Ramos (cell line): Measurements from ENCODE around the gene AFMID.
"Not testable (repeated sequence)": the region's sequence is repeated elsewhere in the genome, so short reads cannot be mapped to it uniquely, and the experiment has no call there.

Experiments used
- in situ Hi-C: fragments of 300-500 bp; cut with MboI; formaldehyde crosslinking; loops from one replicate; pipeline ENCODE4 v1.14.3; 2022; ENCODE audit warnings: low sequenced_read_pairs; ENCODE audit not compliant: unreplicated experiment

Gene AFMID

DNA sequence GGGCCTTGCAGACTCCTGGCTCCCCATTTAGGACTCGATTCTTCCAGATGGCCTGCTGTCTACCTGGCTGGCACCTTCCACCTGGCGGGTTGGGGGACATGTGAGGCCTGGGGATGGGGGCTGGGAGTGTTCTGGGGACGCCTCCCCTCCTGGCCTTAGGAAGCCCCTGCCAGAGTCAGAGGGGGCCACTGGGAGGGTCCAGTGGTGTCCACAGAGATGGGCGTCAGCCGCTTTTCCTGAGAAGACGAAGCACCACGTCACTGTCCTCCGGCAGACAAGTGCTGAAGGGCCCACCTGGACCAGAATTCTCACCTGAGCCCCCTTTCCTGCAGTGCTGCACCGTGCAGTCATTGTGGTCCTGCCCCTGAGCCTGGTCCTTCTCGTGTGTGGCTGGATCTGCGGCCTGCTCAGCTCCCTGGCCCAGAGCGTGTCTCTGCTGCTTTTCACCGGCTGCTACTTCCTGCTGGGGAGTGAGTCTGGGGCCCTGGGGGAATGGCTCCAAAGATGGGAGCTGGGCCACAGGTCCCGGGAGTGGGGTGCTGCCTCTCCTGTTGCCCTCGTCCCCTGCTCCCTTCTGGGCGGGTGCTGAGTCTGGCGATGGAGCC, 47.2 kb downstream of the AFMID start:
- in situ Hi-C loops: no loop called here

DNA sequence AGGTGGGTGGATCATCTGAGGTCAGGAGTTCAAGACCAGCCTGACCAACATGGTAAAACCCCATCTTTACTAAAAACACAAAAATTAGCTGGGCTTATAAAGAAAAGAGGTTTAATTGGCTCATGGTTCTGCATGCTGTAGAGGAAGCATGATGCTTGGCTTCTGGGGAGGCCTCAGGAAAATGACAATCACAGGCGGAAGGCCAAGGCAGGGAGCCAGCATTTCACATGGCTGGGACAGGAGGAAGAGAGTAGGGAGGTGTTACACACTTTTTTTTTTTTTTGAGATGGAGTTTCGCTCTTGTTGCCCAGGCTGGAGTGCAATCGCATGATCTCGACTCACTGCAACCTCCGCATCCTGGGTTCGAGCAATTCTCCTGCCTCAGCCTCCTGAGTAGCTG, 47.9 kb downstream of the AFMID start:
- in situ Hi-C loops: not testable (repeated sequence)

DNA sequence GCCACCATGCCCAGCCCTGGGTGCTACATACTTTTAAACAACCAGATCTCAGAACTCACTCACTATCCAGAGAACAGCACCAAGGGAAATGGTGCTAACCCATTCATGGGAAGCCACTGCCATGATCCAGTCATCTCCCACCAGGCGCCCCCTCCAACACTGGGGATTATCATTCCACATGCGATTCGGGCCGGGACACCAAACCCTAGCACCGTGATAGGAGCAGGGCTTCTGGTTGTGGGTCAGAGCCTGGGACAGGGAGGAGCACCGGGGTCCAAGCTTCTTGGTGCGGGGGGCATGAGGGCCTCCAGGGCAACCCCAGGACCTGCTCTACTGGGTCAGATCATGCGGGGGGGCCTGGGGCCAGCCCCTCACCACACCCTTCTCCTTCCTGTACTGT, 48.7 kb downstream of the AFMID start:
- in situ Hi-C loops: no loop called here

DNA sequence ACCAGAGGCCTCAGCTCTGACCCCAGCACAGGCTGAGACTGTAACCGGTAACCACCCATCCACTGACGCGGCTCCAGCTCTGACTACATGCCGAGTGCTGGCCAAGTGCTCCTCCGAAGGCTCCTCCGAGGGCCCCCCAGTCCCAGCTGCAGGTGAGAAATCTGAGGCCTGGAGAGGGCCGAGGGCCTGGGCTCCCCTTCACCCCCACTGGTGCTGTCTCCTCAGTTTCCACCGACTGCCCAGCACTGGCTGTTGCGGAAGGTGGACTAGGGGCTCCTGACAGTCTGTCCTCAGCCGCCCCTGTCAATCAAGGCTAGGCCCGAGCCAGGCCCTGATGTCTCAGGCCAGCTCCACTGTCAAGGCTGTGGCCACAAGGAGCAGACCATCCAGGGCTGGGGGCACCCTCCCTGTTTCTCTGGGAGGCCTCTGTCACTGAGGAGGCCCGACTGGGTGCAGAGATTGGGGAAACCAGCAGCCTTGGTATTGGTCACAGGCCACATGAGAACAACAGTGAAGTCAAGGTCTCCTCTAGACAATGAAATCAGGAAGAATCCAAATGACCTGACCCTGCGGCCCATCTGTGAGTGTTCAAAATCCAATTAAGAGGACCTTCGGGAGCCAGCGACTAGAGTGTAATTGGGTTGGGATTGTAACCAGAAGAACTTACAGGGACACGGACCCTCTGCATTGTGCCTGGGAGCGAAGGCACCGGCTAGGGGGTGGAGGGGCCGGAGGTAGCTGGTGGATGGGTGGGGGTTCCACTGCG, 49.4 kb downstream of the AFMID start:
- in situ Hi-C loops: no loop called here

DNA sequence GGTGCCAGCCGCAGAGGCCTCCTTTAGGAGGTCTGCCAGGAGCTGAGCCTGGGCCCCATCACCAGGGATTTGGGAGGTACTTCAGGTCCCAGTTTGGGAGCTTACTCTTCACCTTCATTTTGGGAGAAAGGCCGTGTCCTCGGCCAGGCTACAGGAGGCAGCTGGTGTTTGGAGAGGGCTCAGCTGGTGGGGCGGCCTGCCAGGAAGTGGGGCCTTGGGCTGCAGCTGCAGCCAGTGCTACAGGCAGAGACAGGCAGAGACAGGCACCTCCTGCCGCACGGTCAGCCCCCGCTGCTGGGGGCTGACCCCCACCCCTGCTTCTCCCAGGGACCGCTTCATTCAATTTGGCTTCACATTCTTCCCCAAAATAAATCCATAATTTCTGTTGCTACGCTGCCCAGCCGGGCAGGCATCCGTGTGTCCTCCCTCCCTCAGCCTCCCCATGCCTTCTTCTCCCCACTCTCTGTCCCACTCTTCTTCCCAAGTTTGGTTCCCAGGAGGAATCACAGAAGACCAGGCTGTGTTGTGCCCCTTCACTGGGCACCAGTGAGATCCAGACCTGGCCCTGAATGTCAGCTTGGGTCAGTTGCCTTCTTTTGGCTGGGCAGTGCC, 50.3 kb downstream of the AFMID start:
- in situ Hi-C loops: no loop called here

DNA sequence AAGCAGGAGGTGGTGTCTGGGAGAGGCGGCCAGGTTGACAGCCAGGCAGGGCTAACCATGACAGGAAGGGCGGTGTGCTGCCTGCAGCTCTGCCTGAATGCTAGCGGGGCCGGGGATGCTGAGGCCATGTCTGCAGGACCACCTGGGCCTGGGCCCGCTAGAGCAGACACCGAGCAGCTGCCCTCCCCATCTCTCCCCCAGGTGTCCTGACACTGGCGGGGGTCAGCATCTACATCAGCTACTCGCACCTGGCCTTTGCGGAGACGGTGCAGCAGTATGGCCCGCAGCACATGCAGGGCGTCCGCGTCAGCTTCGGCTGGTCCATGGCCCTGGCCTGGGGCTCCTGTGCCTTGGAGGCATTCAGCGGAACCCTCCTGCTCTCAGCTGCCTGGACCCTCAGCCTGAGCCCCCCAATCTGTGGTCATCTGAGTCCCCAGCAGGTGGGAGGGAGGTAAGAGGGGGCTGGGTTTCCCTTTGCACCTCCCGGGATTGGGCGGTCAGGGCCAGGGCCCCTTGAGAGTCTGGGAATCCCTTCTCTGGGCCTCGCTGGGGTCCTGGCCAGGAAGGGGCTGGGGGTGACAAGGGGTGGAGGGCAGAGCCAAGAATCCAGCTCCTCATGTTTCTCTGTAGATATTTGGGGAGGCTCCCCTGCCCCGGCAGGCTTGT, 51.8 kb downstream of the AFMID start:
- in situ Hi-C loops: no loop called here

DNA sequence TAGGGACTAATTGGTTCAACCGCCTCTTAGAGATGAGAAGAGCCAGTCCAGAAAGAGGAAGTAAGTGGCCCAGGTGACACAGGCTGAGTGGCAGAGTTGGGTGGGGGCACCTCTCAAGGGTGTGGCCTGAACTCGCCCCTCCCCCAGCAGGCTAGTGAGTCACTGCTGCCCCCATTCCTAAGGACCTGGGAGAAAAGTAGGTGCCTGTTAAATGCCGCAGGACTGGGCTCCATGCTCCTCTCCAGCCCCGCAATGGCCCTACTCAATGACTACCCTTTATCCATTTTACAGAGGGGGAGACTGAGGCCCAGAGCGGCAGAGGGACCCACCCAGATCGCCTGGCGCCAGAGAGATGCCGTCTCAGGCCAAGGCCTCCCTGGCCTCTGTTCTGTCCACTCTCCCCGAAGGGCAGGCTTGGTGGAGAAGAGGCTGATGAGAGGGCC, 52.3 kb downstream of the AFMID start:
- in situ Hi-C loops: no loop called here

DNA sequence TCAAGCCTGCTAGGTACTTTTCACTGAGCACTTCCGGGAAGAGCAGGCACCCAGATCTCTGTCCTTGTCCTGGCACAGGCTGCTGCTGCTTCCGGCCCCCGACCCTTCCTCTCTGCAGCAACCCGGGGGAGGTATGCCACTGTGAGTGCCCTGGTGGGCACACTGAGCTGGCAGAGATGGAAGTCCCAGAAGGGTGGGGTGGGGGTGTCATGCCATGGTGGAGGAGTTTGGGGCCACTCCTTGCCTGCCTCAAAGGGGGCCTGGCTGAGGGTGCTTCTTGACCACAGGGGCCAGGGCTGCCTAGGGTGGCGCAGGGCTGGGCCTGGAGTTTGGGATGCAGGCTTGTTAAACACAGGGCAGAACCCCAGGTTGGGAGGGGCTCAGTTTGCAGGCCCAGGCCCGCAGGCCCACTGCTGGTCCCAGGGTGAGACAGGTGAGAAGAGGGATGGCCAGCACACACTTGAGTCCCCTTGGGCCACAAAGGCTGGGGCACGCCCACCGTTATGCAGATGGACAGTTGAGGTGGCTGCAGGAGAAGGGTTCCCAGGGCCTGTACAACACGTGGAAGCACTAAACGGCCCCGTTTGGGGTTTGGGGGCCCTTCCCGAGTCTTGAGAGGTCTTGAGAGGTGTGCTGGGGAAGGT, 53.0 kb downstream of the AFMID start:
- in situ Hi-C loops: no loop called here

DNA sequence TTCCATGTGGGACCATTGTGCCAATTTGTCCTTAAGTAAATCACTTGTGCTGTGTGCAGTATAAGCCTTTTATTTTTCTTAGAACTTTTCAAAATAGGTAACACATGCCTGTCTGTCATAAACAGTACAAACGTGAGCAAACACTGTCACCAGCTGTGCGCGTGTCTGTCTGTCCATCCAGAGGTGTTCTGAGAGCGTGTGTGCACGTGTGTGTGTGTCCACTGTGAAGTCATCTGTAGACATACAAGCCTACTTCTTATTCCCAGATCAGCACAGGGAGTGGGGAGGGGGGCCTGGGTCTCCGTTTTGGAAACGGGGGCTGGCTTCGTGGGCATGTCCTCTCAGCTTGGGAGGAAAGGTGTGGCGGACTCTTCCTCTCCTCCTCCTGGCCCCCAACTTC, 53.7 kb downstream of the AFMID start:
- in situ Hi-C loops: no loop called here

DNA sequence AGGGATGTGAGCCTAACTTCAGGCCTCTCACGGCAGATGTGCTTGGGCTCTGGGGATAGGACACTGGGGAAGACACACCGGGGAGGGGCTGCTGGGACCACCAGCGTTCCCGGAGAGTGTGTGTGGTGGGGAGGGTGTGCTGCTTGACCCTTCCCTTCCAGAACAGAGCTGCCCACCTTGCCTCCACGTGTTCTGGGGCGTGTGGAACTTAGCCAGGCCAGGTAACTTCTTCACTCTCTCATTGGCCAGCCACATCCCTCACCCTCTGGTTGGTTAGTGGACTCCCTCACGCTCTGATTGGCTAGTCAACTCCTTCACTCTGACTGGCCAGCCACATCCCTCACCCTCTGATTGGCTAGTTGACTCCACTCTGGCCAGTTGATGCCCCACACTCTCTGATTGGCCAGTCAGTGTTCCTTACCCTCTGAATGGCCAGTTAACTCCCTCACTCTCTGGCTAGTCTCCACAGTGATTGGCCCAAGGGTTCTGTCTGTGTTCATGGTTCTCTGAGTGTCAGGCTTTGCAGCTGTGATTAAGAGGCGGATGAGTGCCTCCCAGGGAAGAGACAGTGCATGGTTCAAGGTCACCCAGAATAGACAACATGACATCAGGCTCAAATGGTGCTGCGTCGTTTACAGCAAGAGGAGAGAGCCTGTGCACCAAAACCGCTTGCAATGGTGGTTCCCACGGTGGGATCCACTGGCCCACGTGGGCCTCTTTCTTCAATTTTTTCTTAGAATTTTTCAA, 54.3 kb downstream of the AFMID start:
- in situ Hi-C loops: no loop called here

DNA sequence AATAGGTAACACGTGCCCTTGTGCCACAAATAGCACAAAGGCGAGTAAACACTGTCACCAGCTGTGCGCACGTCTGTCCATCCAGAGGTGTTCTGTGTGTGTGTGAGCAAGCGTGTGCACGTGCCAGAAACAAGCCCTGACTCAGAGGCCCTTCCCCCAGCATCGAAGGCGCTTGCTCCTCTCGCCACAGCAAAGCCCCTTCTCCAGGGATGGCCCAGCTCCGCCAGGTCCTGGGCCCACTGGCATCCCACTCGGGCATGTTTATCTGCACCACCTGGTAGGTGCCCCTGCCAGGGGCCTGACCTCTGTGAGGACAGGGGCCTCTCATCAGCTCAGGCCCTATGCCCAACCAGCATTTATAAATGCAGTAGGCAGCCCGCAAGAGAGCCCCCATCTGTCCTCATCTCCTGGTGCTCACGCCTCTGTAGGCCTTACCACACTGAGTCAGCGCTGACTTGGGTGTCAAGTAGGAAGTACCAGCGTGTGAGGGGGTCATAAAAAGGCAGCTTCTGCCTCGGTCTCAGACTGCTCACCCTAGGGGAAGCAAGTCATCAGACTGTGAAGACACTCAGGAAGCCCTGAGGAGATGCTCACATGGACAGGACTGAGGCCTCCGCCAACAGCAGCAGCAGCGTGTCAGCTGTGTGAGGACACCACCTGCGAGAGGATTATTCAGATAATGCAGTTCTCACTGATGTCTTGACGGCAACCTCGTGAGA, 55.0 kb downstream of the AFMID start:
- in situ Hi-C loops: no loop called here

DNA sequence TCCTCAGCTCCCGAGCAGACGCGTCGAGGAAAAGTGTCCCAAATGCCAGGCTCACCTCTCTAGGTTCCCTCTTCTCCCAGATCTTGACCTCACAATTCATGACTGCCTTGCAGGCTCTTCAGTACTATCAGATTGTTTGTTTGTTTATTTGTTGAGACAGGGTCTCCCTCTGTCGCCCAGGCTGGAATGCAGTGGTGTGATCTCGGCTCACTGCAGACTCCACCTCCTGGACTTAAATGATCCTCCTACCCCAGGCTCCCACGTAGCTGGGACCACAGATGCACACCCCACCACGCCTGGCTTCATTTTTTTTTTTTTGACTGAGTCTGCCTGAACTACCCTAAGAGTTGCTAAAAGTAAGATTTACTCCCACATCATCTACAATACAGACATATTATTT, 60.1 kb downstream of the AFMID start:
- in situ Hi-C loops: loop anchor here (5.0 kb wide), 1 partner anchor 135 kb away; no protein-coding TSS in a partner anchor

DNA sequence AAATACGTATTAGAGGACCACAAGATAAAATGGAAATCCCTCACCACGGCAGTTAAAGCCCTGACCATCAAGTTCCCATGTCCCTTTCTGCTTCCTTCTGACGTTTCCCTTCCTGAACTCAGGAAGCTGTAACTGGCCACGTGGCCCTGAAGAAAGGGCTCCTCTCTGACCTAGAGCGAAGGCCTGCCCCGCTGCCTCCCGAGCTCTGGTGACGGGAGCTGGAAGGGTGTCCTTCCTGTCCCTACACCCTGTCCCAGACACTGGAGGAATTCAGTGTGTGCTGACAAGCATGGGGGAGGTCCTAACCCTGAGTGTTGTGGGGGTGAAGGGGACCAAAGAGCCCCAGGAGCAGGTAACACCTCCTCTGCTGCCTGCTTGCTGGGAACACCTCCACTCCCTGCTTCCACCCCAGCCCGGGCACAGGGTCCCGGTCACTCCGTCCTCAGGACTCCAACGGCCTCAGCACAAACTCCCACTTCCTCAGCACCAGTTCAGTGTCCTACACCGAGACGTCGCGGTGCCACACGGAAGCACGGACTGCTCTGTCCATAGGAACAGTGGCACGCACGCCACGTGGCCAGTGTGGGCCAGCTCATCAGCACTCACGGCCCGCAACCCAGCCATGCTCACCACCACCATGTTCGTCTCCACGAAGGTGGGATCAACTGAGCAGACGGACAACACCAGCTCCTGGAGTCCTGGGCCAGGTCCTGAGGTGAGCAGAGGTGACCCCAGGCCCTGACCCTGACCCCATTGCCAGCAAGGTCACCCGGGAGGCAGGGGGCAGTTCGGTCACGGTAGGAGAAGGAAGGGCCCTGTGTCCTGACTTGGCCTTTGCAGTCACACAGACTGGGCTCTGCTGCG, 61.1 kb downstream of the AFMID start:
- in situ Hi-C loops: loop anchor here (5.0 kb wide), 1 partner anchor 136 kb away; no protein-coding TSS in a partner anchor

DNA sequence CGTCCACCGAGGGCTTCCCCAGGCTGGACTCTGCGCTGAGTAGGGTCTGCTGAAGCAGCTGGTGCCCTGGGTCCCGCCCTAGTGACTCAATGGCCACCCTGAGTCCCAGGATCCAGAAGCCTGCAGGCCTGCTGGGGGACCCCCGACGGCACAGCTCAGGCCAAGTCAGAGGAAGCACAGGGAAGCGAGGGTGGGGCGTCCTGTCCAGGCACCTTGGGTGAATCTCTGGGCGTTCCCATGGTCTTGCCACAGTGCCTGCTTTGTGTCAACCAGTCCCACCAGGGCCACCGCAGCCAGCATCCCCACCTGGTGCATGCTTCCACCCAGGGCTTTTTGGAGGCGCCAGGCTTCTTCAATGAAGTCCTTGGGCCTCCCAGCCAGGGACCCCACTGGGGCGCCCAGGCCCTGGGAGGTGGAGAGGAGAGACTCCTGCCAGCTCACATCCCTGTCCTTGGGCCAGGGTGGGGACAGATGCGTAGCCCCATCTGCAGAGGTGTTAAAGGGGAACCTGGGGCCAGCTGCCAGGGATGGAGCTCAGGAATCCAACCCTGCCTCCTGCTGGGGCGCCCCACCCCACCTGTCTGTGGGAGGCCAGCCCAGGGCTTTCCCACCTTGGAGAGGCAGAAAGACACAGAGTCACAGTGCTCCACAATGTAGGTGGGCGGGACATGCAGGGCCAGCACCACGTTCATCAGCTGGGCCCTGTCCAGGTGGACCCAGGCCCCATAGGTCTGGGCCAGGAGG, 62.1 kb downstream of the AFMID start:
- in situ Hi-C loops: loop anchor here (5.0 kb wide), 1 partner anchor 137 kb away; no protein-coding TSS in a partner anchor

DNA sequence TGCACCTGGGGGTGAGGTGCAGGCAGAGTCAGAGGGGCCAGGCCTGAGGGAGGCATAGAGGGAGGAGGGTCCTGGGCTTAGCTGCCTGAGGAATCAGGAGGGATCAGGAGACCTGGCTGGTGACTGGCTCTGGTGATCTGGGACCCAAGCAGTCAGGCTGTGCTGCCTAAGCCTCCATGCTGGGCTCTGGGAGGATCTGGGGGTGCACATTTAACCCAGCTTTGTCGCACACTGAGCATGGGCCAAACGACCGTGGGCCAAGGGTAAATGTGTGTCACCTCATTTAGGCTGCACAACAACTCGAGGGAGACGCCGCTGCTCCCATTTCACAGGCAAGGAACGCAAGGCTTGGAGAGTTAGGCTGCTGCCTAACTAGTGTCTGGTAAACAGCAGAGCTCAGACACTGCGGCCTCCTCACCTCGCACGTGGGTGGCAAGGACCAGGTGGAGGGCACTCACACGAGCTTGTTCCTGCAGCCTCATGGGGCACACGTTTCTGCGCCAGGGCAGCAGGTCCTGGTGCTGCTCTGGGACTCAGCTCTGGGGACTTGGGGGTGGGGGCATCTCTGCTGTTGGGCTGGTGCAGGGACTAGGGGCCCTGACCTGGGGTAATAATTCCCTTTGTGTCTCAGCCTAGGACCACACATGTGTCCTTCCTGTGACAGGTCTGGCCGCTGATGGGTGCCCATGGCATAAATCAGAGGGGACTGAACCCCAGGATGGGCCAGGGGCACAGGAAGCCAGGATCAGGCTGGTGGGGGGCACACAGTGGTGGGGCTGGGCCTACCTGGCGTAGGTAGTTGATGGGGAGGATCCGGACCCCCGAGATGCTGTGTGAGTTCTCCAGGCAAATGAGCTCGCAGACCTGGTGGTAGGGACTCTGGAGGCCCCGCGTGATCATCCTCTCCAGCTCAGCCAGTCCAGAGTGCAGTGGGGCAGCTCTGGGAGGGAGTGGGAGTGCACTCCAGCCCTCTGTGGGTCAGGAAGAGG, 63.0 kb downstream of the AFMID start:
- in situ Hi-C loops: loop anchor here (5.0 kb wide), 1 partner anchor 138 kb away; no protein-coding TSS in a partner anchor
